ENCODE data around the gene SIAE.
"Not testable (repeated sequence)": the region's sequence is repeated elsewhere in the genome, so short reads cannot be mapped to it uniquely, and the experiment has no call there.

The SIAE gene

DNA sequence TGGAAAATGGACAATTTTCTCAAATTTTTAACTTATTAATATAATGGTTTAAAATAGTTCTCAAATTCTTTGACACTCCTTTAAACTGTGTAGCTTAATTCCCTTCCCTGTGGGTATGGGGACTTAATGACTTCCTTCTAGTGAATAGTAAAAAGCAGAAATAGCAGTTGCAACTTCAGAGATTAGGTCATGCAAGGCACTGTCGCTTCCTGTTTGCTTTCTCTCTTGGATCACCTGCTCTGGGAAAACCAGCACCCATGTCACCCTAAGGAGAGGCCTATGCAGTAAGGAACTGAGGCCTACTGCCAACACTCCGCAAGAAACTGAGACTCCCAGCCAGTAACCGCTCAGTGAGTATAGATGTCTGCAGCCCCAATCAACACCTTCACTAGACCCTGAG lies 67.8 kb downstream of the SIAE start:
- no peak for DNase-seq
- Histone ChIP-seq H4K5ac (ENCODE audit: low read length) (no peak overlapping the region), H3K36me3 (ENCODE audit: control insufficient read depth, insufficient read depth, low read length) (no peaks in the 10 kb centered on the region), H3K27me3 (ENCODE audit: insufficient read depth, low read length, poor library complexity) (no peaks in the 10 kb centered on the region), H3K4me3 (ENCODE audit: low read length) (no peak overlapping the region), H3K23ac (ENCODE audit: low read length) (no peak overlapping the region), H3K4me2 (ENCODE audit: low read length) (no peak overlapping the region), H4K8ac (ENCODE audit: low read depth, low read length) (no peak overlapping the region), H3K56ac (ENCODE audit: low read length) (no peak overlapping the region), H3K79me2 (ENCODE audit: control insufficient read depth, insufficient read depth, low read length) (no peaks in the 10 kb centered on the region), H3K4me1 (ENCODE audit: control insufficient read depth, low read depth, low read length) (peaks cover under 1% of the 10 kb centered on the region), H2BK15ac (replicated peaks; ENCODE audit: low read depth) (no peak overlapping the region), H3K9ac (ENCODE audit: low read length) (no peak overlapping the region), H2BK5ac (ENCODE audit: low read length) (no peak overlapping the region), H3K18ac (ENCODE audit: low read length) (no peak overlapping the region), H3K4ac (ENCODE audit: low read depth, low read length) (no peak overlapping the region), H2AK5ac (ENCODE audit: low read length) (no peak overlapping the region), H2BK120ac (ENCODE audit: low read depth, low read length) (no peak overlapping the region), H3K27ac (ENCODE audit: low read depth, low read length) (no peak overlapping the region), H3K79me1 (ENCODE audit: low read length) (no peaks in the 10 kb centered on the region)
- WGBS (ENCODE audit: extremely low coverage, insufficient coverage, low lambda C conversion rate), result no CpG with 5 or more reads among the region's 3 CpGs

DNA sequence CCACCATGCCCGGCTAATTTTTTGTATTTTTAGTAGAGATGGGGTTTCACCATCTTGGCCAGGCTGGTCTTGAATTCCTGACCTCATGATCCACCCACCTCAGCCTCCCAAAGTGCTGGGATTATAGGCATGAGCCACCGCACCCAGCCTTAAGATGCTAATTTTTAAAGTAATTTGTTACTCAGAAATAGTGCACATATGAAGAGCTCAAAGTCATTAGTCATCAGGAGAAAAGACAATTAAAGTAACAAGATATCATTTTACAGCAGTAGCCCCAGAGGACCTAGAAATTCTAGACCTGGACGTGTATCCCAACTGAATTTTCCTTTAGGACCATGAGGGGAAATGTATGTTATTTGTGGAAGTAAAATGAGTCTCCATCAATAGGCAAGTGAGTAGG lies 70.8 kb downstream of the SIAE start:
- not testable (repeated sequence) for H3K36me3 ChIP-seq (ENCODE audit: control insufficient read depth, insufficient read depth, low read length); H3K4me2 ChIP-seq (ENCODE audit: low read length); H4K8ac ChIP-seq (ENCODE audit: low read depth, low read length); H3K27ac ChIP-seq (ENCODE audit: low read depth, low read length); DNase-seq; H3K4me1 ChIP-seq (ENCODE audit: control insufficient read depth, low read depth, low read length); H3K4me3 ChIP-seq (ENCODE audit: low read length); H3K79me2 ChIP-seq (ENCODE audit: control insufficient read depth, insufficient read depth, low read length); H2BK15ac ChIP-seq (replicated peaks; ENCODE audit: low read depth); H2BK5ac ChIP-seq (ENCODE audit: low read length); H3K23ac ChIP-seq (ENCODE audit: low read length); H3K27me3 ChIP-seq (ENCODE audit: insufficient read depth, low read length, poor library complexity); H4K5ac ChIP-seq (ENCODE audit: low read length); H2AK5ac ChIP-seq (ENCODE audit: low read length); H3K4ac ChIP-seq (ENCODE audit: low read depth, low read length); H3K56ac ChIP-seq (ENCODE audit: low read length); H3K9ac ChIP-seq (ENCODE audit: low read length); H3K79me1 ChIP-seq (ENCODE audit: low read length); H3K18ac ChIP-seq (ENCODE audit: low read length); H2BK120ac ChIP-seq (ENCODE audit: low read depth, low read length)
- WGBS (ENCODE audit: extremely low coverage, insufficient coverage, low lambda C conversion rate), result no CpG with 5 or more reads among the region's 3 CpGs

DNA sequence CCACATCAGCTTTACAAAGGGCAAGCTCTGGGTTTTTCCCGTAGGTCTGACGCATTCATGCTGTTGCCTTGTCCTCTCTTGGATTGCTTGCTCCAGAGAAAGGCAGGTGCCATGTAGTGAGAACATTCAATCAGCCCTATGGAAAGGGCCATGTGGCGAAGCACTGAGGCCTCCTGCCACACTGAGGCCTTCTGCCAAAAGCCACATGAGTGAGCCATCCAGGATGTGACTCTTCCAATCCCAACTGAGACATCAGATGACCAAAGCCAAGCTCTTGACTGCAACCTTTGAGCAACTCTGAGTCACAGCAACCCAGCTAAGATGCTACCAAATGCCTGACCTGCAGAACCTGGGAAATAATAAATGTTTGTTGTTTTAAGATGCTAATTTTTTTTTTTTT lies 71.3 kb downstream of the SIAE start:
- no peak overlapping the region for H2AK5ac ChIP-seq (ENCODE audit: low read length)
- H2BK5ac ChIP-seq (ENCODE audit: low read length), result no peak overlapping the region
- no peak overlapping the region for H3K4me2 ChIP-seq (ENCODE audit: low read length)
- H3K4ac ChIP-seq (ENCODE audit: low read depth, low read length), result no peak overlapping the region
- H3K18ac ChIP-seq (ENCODE audit: low read length), result no peak overlapping the region
- no peak overlapping the region for H3K9ac ChIP-seq (ENCODE audit: low read length)
- no peak overlapping the region for H3K27ac ChIP-seq (ENCODE audit: low read depth, low read length)
- H2BK15ac ChIP-seq (replicated peaks; ENCODE audit: low read depth), result no peak overlapping the region
- H3K79me1 ChIP-seq (ENCODE audit: low read length), result no peaks in the 10 kb centered on the region
- H4K8ac ChIP-seq (ENCODE audit: low read depth, low read length), result no peak overlapping the region
- WGBS (ENCODE audit: extremely low coverage, insufficient coverage, low lambda C conversion rate), result no CpG with 5 or more reads among the region's 3 CpGs
- no peak overlapping the region for H3K4me3 ChIP-seq (ENCODE audit: low read length)
- H3K56ac ChIP-seq (ENCODE audit: low read length), result no peak overlapping the region
- no peak for DNase-seq
- H3K4me1 ChIP-seq (ENCODE audit: control insufficient read depth, low read depth, low read length), result peaks cover 1% of the 10 kb centered on the region
- no peaks in the 10 kb centered on the region for H3K79me2 ChIP-seq (ENCODE audit: control insufficient read depth, insufficient read depth, low read length)
- no peak overlapping the region for H4K5ac ChIP-seq (ENCODE audit: low read length)
- no peak overlapping the region for H3K23ac ChIP-seq (ENCODE audit: low read length)
- no peak overlapping the region for H2BK120ac ChIP-seq (ENCODE audit: low read depth, low read length)
- no peaks in the 10 kb centered on the region for H3K36me3 ChIP-seq (ENCODE audit: control insufficient read depth, insufficient read depth, low read length)
- H3K27me3 ChIP-seq (ENCODE audit: insufficient read depth, low read length, poor library complexity), result no peaks in the 10 kb centered on the region

DNA sequence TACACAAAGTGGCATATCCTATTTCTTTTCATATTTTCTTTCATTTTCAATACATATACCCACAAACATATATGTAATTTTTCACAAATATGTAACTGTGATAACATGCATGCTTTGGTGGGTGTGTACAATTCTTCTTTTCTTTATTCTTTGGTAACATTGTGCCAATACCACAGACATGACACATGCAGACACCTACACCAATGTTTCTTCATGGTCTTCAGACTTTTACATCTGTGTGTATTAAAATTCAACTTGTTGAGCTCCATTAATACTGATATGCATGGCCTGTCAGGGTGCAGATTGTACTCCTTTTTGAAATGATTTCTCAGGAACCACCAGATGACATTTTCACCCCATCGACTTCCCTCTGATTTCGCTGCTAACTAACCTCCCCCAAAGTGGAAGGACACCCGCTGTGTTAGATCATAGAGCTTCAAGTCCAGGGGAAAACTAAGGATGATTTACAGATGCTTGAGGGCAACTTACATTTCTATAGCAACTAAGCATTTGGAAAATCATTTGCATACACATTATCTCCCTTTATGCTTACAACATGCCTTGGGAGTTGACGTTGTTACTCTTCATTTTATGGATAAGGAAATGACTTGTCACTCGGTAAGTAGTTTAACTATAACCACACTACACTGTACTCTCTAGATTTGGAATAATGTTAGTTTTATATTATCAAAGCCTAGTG lies 72.8 kb downstream of the SIAE start:
- no peak overlapping the region for H2BK5ac ChIP-seq (ENCODE audit: low read length)
- no peaks in the 10 kb centered on the region for H3K79me2 ChIP-seq (ENCODE audit: control insufficient read depth, insufficient read depth, low read length)
- H3K27ac ChIP-seq (ENCODE audit: low read depth, low read length), result no peak overlapping the region
- no peak overlapping the region for H2BK120ac ChIP-seq (ENCODE audit: low read depth, low read length)
- DNase-seq, result no peak
- no peak overlapping the region for H3K4me2 ChIP-seq (ENCODE audit: low read length)
- H4K8ac ChIP-seq (ENCODE audit: low read depth, low read length), result no peak overlapping the region
- H3K56ac ChIP-seq (ENCODE audit: low read length), result no peak overlapping the region
- no peaks in the 10 kb centered on the region for H3K79me1 ChIP-seq (ENCODE audit: low read length)
- H3K23ac ChIP-seq (ENCODE audit: low read length), result no peak overlapping the region
- H3K4me1 ChIP-seq (ENCODE audit: control insufficient read depth, low read depth, low read length), result peaks cover 1% of the 10 kb centered on the region
- no peak overlapping the region for H4K5ac ChIP-seq (ENCODE audit: low read length)
- WGBS (ENCODE audit: extremely low coverage, insufficient coverage, low lambda C conversion rate), result no CpG with 5 or more reads among the region's 5 CpGs
- H3K18ac ChIP-seq (ENCODE audit: low read length), result no peak overlapping the region
- H3K27me3 ChIP-seq (ENCODE audit: insufficient read depth, low read length, poor library complexity), result no peaks in the 10 kb centered on the region
- no peak overlapping the region for H2AK5ac ChIP-seq (ENCODE audit: low read length)
- no peak overlapping the region for H3K4ac ChIP-seq (ENCODE audit: low read depth, low read length)
- H3K4me3 ChIP-seq (ENCODE audit: low read length), result no peak overlapping the region
- no peak overlapping the region for H2BK15ac ChIP-seq (replicated peaks; ENCODE audit: low read depth)
- H3K9ac ChIP-seq (ENCODE audit: low read length), result no peak overlapping the region
- no peaks in the 10 kb centered on the region for H3K36me3 ChIP-seq (ENCODE audit: control insufficient read depth, insufficient read depth, low read length)

DNA sequence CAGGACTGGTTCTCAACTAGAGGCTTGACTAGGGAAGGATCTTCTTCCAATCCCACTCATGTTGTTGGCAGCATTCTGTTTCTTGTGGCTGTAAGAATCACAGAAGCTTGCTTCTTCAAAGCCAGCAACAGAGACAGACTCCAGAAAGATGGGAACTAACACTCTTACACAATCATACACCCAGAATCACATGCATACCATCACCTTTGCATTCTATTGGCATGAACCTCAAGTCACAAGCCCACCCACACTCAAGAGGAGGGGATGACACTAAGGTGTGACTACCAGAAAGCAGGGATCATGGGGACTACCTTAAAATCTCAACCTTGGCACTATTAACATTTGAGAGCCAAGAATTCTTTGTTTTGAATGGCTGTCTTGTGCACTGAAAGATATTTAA lies 75.9 kb downstream of the SIAE start:
- Histone ChIP-seq H3K4me2 (ENCODE audit: low read length) (no peak overlapping the region), H3K23ac (ENCODE audit: low read length) (no peak overlapping the region), H3K56ac (ENCODE audit: low read length) (no peak overlapping the region), H3K18ac (ENCODE audit: low read length) (no peak overlapping the region), H2AK5ac (ENCODE audit: low read length) (no peak overlapping the region), H3K4ac (ENCODE audit: low read depth, low read length) (no peak overlapping the region), H3K27ac (ENCODE audit: low read depth, low read length) (no peak overlapping the region), H3K4me1 (ENCODE audit: control insufficient read depth, low read depth, low read length) (peaks cover 1% of the 10 kb centered on the region), H4K8ac (ENCODE audit: low read depth, low read length) (no peak overlapping the region), H3K4me3 (ENCODE audit: low read length) (no peak overlapping the region), H3K79me2 (ENCODE audit: control insufficient read depth, insufficient read depth, low read length) (no peaks in the 10 kb centered on the region), H2BK5ac (ENCODE audit: low read length) (no peak overlapping the region), H4K5ac (ENCODE audit: low read length) (no peak overlapping the region), H3K79me1 (ENCODE audit: low read length) (no peaks in the 10 kb centered on the region), H3K9ac (ENCODE audit: low read length) (no peak overlapping the region), H3K36me3 (ENCODE audit: control insufficient read depth, insufficient read depth, low read length) (no peaks in the 10 kb centered on the region), H2BK120ac (ENCODE audit: low read depth, low read length) (no peak overlapping the region), H3K27me3 (ENCODE audit: insufficient read depth, low read length, poor library complexity) (no peaks in the 10 kb centered on the region), H2BK15ac (replicated peaks; ENCODE audit: low read depth) (no peak overlapping the region)
- no peak for DNase-seq

DNA sequence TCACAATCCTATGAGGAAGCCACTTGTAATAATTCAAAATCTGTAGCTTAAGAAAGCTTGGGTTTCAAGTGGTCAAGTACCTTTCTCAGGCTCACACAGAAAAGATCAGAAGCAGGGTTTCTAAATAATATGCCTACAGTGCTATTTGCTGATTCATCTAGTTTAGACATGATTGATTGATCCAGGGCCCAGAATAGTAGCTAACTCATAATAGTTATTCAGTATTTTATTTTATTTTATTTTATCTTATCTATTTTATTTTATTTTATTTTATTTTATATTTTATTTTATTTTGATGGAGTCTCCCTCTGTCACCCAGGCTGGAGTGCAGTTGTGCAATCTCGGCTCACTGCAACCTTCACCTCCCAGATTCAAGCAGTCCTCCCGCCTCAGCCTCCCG lies 78.2 kb downstream of the SIAE start:
- Histone ChIP-seq H2BK5ac (ENCODE audit: low read length) (no peak overlapping the region), H2BK15ac (replicated peaks; ENCODE audit: low read depth) (no peak overlapping the region), H3K9ac (ENCODE audit: low read length) (no peak overlapping the region), H2AK5ac (ENCODE audit: low read length) (no peak overlapping the region), H3K27ac (ENCODE audit: low read depth, low read length) (no peak overlapping the region), H3K4me2 (ENCODE audit: low read length) (no peak overlapping the region), H3K4me1 (ENCODE audit: control insufficient read depth, low read depth, low read length) (no peaks in the 10 kb centered on the region), H3K18ac (ENCODE audit: low read length) (no peak overlapping the region), H4K8ac (ENCODE audit: low read depth, low read length) (no peak overlapping the region), H3K4ac (ENCODE audit: low read depth, low read length) (no peak overlapping the region), H2BK120ac (ENCODE audit: low read depth, low read length) (no peak overlapping the region), H3K4me3 (ENCODE audit: low read length) (no peak overlapping the region), H3K56ac (ENCODE audit: low read length) (no peak overlapping the region), H3K27me3 (ENCODE audit: insufficient read depth, low read length, poor library complexity) (no peaks in the 10 kb centered on the region), H3K79me2 (ENCODE audit: control insufficient read depth, insufficient read depth, low read length) (no peaks in the 10 kb centered on the region), H3K79me1 (ENCODE audit: low read length) (no peaks in the 10 kb centered on the region), H3K36me3 (ENCODE audit: control insufficient read depth, insufficient read depth, low read length) (no peaks in the 10 kb centered on the region), H4K5ac (ENCODE audit: low read length) (no peak overlapping the region), H3K23ac (ENCODE audit: low read length) (no peak overlapping the region)
- no peak for DNase-seq
- WGBS (ENCODE audit: extremely low coverage, insufficient coverage, low lambda C conversion rate), result no CpG with 5 or more reads among the region's 3 CpGs
